ENCODE results near the gene RRAGC. TPM values are rescaled to one million over a fixed set of nuclear protein-coding genes. Genes with fewer than 3 reads are reported as not detected.

RRAGC gene
- total and polyA plus RNA-seq, 9 of the 15 experiments (the other 6 are each of a cell fraction or from before 2014, with no cell fraction given) = 3.9 to 16.9 (median 10.9) TPM

- in situ Hi-C loops (cut with MboI) = no loop called here
- BruUV-seq (replicated peaks) = no TSS peak
- FAIRE-seq (no peak), ATAC-seq (no peak), DNase-seq (ENCODE audit: extremely low read depth in 1 of 4, low spot score in 3 of 4) (no peak)
- Histone ChIP-seq H3K27me3 (ENCODE audit: control insufficient read depth in 2 of 2, insufficient read depth in 2 of 2, low read length in 2 of 2) (no peaks in the 10 kb centered on the region), H4K20me1 (replicated peaks; ENCODE audit: control insufficient read depth, insufficient read depth, low read length) (no peaks in the 10 kb centered on the region), H3K9me3 (replicated peaks; ENCODE audit: control insufficient read depth, insufficient read depth, low read depth, low read length) (no peaks in the 10 kb centered on the region), H3K4me1 (replicated peaks in 1 of 2; ENCODE audit: control insufficient read depth in 2 of 2, insufficient read depth in 2 of 2, low read length in 2 of 2) (peaks cover 0 to 3% of the 10 kb centered on the region in 2 experiments; a peak in 1 of 5 replicates), H3K79me2 (ENCODE audit: control insufficient read depth, insufficient read depth, low read length) (no peaks in the 10 kb centered on the region), H3K9ac (ENCODE audit: insufficient read depth in 1 of 2, low read depth in 2 of 2, low read length in 2 of 2) (no peak overlapping the region), H2AFZ (ENCODE audit: low read depth, low read length) (no peak overlapping the region), H3K4me3 (no peak overlapping the region), H3K9me1 (ENCODE audit: control insufficient read depth, insufficient read depth, low read length) (no peaks in the 10 kb centered on the region), H3K27ac (ENCODE audit: extremely low read depth, low read depth, low read length) (no peak overlapping the region), H3K36me3 (ENCODE audit: control insufficient read depth, insufficient read depth, low read length) (no peaks in the 10 kb centered on the region), H3K4me2 (ENCODE audit: insufficient read depth, low read length) (no peak overlapping the region)
- WGBS (ENCODE audit: insufficient coverage, low coverage, missing lambda C conversion rate) = 23% methylated on average over 1 of the region's 2 CpGs
- POLR2A ChIA-PET = interaction anchor here (0.6 kb wide), 1 partner anchor 10 kb away, joined by 3 read pairs; no protein-coding TSS in a partner anchor
- intact Hi-C loops (cut with micrococcal nuclease) = no loop called here
- CTCF ChIA-PET (ENCODE audit: low intra/inter-chr PET ratio) = no interaction called here
- TF ChIP-seq CBX3 (IDR thresholded peaks at IDR 0.05; ENCODE audit: borderline replicate concordance in 1 of 2, low read length in 2 of 2) (peak in 1 of 2 experiments; percentile 91; a peak in 2 of 3 replicates), SMAD4 (CRISPR knock-in tag; conservative IDR thresholded peaks at IDR 0.05) (no peak), DMBX1 (CRISPR knock-in tag; IDR thresholded peaks at IDR 0.05; ENCODE audit: borderline replicate concordance) (no peak), RBM39 (optimal IDR thresholded peaks at IDR 0.05; ENCODE audit: low read depth, low read length) (no peak), ZNF253 (CRISPR knock-in tag; conservative IDR thresholded peaks at IDR 0.05) (no peak), CLOCK (CRISPR knock-in tag; IDR thresholded peaks at IDR 0.05; ENCODE audit: borderline replicate concordance) (no peak), KLF16 (IDR thresholded peaks at IDR 0.05) (no peak), MYNN (IDR thresholded peaks at IDR 0.05) (no peak), MYNN (CRISPR knock-in tag; IDR thresholded peaks at IDR 0.05) (no peak), TAF1 (IDR thresholded peaks at IDR 0.05; ENCODE audit: control insufficient read depth, extremely low read depth, insufficient read depth, low read length, severe bottlenecking) (no peak), SRSF1 (IDR thresholded peaks at IDR 0.05; ENCODE audit: low read depth, low read length) (no peak), GATA2 (CRISPR knock-in tag; IDR thresholded peaks at IDR 0.05) (no peak), HDAC2 (IDR thresholded peaks at IDR 0.05) (0 out of 2 replicates have a peak, but pooled peaks have one; percentile 33), ZBTB9 (CRISPR knock-in tag; IDR thresholded peaks at IDR 0.05) (no peak), FOXP1 (CRISPR knock-in tag; IDR thresholded peaks at IDR 0.05) (no peak), CREB3 (tag; conservative IDR thresholded peaks at IDR 0.05; ENCODE audit: low read depth) (no peak), E2F3 (CRISPR knock-in tag; IDR thresholded peaks at IDR 0.05) (no peak), ZNF140 (CRISPR knock-in tag; IDR thresholded peaks at IDR 0.05) (no peak), TGIF2 (CRISPR knock-in tag; IDR thresholded peaks at IDR 0.05) (no peak), PRPF4 (IDR thresholded peaks at IDR 0.05; ENCODE audit: insufficient read depth, low read depth, low read length, poor library complexity, severe bottlenecking) (no peak)
Measured at GRCh38 chr1:38905985-38906384, 46.4 kb upstream of the RRAGC start.
